Body of pancreas (tissue), 4 donors: Measurements from ENCODE around the gene OSER1. TPM values are rescaled to one million over a fixed set of nuclear protein-coding genes. Genes with fewer than 3 reads are reported as not detected.
"Not testable (repeated sequence)": the region's sequence is repeated elsewhere in the genome, so short reads cannot be mapped to it uniquely, and the experiment has no call there.

Source experiments
- ATAC-seq: fragments of 150-250 bp; one replicate; pipeline ENCODE4 v1.9.1; 2016
- DNase-seq, 4 donors: peaks; one replicate each; pipeline ENCODE4 v3.0.0-alpha.2; 2019
- H3K27ac ChIP-seq, 4 donors: fragments of 200-600 bp; sonication (generic); 1 replicate in 3 of 4; 2 replicates in 1 of 4; pipeline versions ENCODE4 v1.5.1 to v1.6.1; 2016 to 2019; ENCODE audit warnings: mild to moderate bottlenecking in 1 of 4, mixed read lengths in 1 of 4, moderate library complexity in 1 of 4
- H3K27me3 ChIP-seq, 2 donors: fragments of 200-600 bp; sonication (generic); one replicate each; pipeline ENCODE4 v1.6.0; 2016; ENCODE audit warnings: mild to moderate bottlenecking in 1 of 2
- H3K36me3 ChIP-seq, 2 donors: fragments of 200-600 bp; sonication (generic); replicated peaks in 1 of 2; 2 replicates each; pipeline ENCODE4 v1.5.1; 2016; ENCODE audit warnings: low read depth in 2 of 2; ENCODE audit not compliant: insufficient read depth in 1 of 2
- H3K4me1 ChIP-seq: fragments of 200-600 bp; sonication (generic); one replicate; pipeline ENCODE4 v1.6.0; 2016
- H3K4me3 ChIP-seq, 2 donors: fragments of 200-600 bp; sonication (generic); 1 replicate in 1 of 2; 2 replicates in 1 of 2; pipeline ENCODE4 v1.5.1; 2016 to 2019
- H3K9me3 ChIP-seq, 3 donors: fragments of 200-600 bp; sonication (generic); 1 replicate in 2 of 3; 2 replicates in 1 of 3; pipeline ENCODE4 v1.5.1; 2016
- CTCF ChIP-seq, 7 experiments: fragments of 450-650 bp in 4 of 7; fragments of 200-600 bp in 3 of 7; sonication (generic) in 3 of 7; IDR thresholded peaks; one replicate each; pipeline ENCODE4 v1.5.1; 2016 to 2019; ENCODE audit warnings: antibody characterized with exemption in 7 of 7
- POLR2A ChIP-seq, 3 donors: fragments of 450-650 bp; IDR thresholded peaks; one replicate each; pipeline ENCODE4 v1.6.1; 2016; ENCODE audit warnings: antibody characterized with exemption in 3 of 3, mild to moderate bottlenecking in 2 of 3
- WGBS, 2 donors: methylation state at CpG; one replicate each; pipeline ENCODE4 v1.1.5; 2017; 5-methylcytosine and 5-hydroxymethylcytosine counted together
- intact Hi-C: fragments of 100-400 bp; cut with DNase I; formaldehyde crosslinking; loops from one replicate; pipeline ENCODE4 v1.15.1; 2023
- total RNA-seq, 2 donors: library from RNA; depleted of rRNA; stranded (reverse); fragments of >200 nt; gene quantifications; one replicate each; pipeline ENCODE4 v1.1.0, GENCODE V29; 2016

Gene OSER1
- total RNA-seq, 2 donors from 2014 or later = 2.0 to 17.1 TPM

GRCh38 chr20:44234566-44235317 lies 24.2 kb upstream of the OSER1 start:
- Histone ChIP-seq H3K4me3 (no peak overlapping the region), H3K4me1 (no peaks in the 10 kb centered on the region), H3K9me3 (no peaks in the 10 kb centered on the region), H3K27me3 (no peaks in the 10 kb centered on the region), H3K27ac (no peak overlapping the region), H3K36me3 (no peaks in the 10 kb centered on the region)
- TF ChIP-seq CTCF (IDR thresholded peaks at IDR 0.05) (no peak), POLR2A (IDR thresholded peaks at IDR 0.05) (no peak)
- ATAC-seq (no peak), DNase-seq (no peak)
- intact Hi-C loops = no loop called here
- WGBS, 2 donors = 88% methylated on average over 14 of the region's 14 CpGs

DNA sequence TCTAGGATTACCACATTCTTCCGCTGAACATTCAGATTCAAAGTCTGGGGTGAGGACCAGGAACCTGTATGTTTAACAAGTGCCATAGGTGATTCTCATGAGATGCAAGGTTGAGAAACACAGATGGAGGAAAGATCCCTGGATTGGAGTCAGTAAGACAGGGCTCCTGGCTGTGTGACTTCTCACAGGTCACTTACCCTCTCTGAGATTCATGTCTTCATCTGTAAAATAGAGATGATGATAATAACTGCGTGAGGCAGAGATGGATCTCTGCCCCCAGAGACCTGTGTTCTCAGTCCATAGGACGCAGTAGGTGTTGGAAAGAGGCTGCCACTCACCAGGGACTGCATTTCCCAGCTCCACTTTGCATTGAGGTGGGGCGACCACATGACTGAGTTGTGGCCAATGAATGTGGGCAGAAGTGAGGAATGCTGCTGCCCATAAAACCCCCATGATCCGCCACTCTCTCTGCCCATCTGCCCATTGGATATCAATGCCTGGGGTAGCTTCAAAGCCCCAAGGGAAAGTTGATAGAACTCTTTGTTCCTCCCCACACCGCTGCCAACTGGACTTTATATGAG lies 23.0 kb upstream of the OSER1 start:
- no peaks in the 10 kb centered on the region for H3K9me3 ChIP-seq
- no peak overlapping the region for H3K27ac ChIP-seq
- H3K4me1 ChIP-seq = no peaks in the 10 kb centered on the region
- H3K36me3 ChIP-seq = no peaks in the 10 kb centered on the region
- TF ChIP-seq POLR2A (IDR thresholded peaks at IDR 0.05) (no peak), CTCF (IDR thresholded peaks at IDR 0.05) (no peak)
- H3K27me3 ChIP-seq = no peaks in the 10 kb centered on the region
- no peak for ATAC-seq
- no peak for DNase-seq
- no peak overlapping the region for H3K4me3 ChIP-seq
- WGBS, 2 donors = 87 to 90% methylated on average over 6 of the region's 6 CpGs
- intact Hi-C loops = no loop called here

DNA sequence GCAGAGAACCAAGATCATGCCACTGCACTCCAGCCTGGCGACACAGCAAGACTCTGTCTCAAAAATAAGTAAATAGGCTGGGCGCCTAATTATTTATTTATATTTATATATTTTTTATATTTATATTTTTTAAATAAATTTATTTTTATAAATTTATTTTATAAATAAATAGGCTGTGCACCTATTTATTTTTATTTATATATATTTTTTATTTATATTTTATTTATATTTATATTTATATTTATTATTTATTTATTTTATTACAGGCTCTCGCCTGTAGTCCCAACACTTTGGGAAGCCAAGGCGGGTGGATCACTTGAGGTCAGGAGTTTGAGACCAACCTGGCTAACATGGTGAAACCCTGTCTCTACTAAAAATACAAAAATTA lies 21.9 kb upstream of the OSER1 start:
- H3K27ac ChIP-seq, DNase-seq, H3K36me3 ChIP-seq, ATAC-seq, H3K9me3 ChIP-seq, H3K4me1 ChIP-seq, H3K4me3 ChIP-seq, H3K27me3 ChIP-seq, intact Hi-C loops: not testable (repeated sequence)
- WGBS, 2 donors = 93% methylated on average over 4 of the region's 4 CpGs

GRCh38 chr20:44231713-44232468 lies 21.3 kb upstream of the OSER1 start:
- H3K9me3 ChIP-seq = no peaks in the 10 kb centered on the region
- H3K27ac ChIP-seq = no peak overlapping the region
- TF ChIP-seq CTCF (IDR thresholded peaks at IDR 0.05) (no peak), POLR2A (IDR thresholded peaks at IDR 0.05) (no peak)
- no peak overlapping the region for H3K4me3 ChIP-seq
- intact Hi-C loops = no loop called here
- H3K4me1 ChIP-seq = no peaks in the 10 kb centered on the region
- no peaks in the 10 kb centered on the region for H3K27me3 ChIP-seq
- WGBS, 2 donors = 82 to 86% methylated on average over 10 of the region's 10 CpGs
- DNase-seq (no peak), ATAC-seq (no peak)
- no peaks in the 10 kb centered on the region for H3K36me3 ChIP-seq

DNA sequence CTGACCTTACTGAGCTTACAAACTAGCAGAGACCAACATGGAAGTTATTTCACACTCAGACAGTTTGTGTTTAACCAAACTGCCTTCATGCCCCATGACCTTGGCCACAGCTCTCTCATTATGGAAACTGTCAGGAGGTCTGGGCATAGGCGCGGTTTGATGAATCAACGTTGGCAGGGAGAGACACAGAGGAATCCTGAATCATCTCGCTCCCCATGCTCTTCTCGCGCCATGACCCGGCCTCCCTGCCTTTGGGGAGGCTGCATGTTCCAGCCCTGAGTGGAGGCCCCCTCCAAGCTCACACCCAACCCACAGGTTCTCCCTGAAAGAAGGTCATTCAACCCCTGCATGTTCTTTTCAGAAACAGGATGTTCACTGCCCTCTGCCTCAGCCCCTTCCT lies 20.6 kb upstream of the OSER1 start:
- no peaks in the 10 kb centered on the region for H3K27me3 ChIP-seq
- H3K4me1 ChIP-seq = no peaks in the 10 kb centered on the region
- DNase-seq = no peak
- H3K27ac ChIP-seq = no peak overlapping the region
- no peaks in the 10 kb centered on the region for H3K36me3 ChIP-seq
- H3K4me3 ChIP-seq = no peak overlapping the region
- H3K9me3 ChIP-seq = no peaks in the 10 kb centered on the region
- no peak for TF ChIP-seq CTCF (IDR thresholded peaks at IDR 0.05)
- no peak for TF ChIP-seq POLR2A (IDR thresholded peaks at IDR 0.05)
- intact Hi-C loops = no loop called here
- 79 to 87% methylated on average over 7 of the region's 7 CpGs for WGBS, 2 donors
- no peak for ATAC-seq
